ENCODE measurements around the gene NEAT1. TPM values are rescaled to one million over a fixed set of nuclear protein-coding genes. Genes with fewer than 3 reads are reported as not detected.

NEAT1 gene
- polyA plus RNA-seq, 1 donor from 2014 or later, result 4.2 TPM

GRCh38 chr11:65442842-65443331 is 20.3 kb downstream of the NEAT1 start:
- Histone ChIP-seq H4K20me1 (ENCODE audit: insufficient read depth) (no peaks in the 10 kb centered on the region), H3K9me2 (ENCODE audit: insufficient read depth, low read length) (no peaks in the 10 kb centered on the region)

More at GRCh38 chr11:65442842-65443331, 20.3 kb downstream of the NEAT1 start:
- Histone ChIP-seq H3K4me2 (ENCODE audit: low read length) (no peak overlapping the region), H3K9me3 (ENCODE audit: low read length) (no peaks in the 10 kb centered on the region), H3K27me3 (ENCODE audit: insufficient read depth, low read depth, low read length) (no peaks in the 10 kb centered on the region), H3K36me3 (ENCODE audit: insufficient read depth, low read length) (no peaks in the 10 kb centered on the region), H2AFZ (ENCODE audit: low read depth, low read length) (no peak overlapping the region), H3K4me3 (ENCODE audit: low read length) (no peak overlapping the region), H3K27ac (ENCODE audit: low read length) (no peak overlapping the region), H3F3A (ENCODE audit: insufficient read depth, low read length, poor library complexity, severe bottlenecking) (no peaks in the 10 kb centered on the region), H3K9ac (ENCODE audit: low read length) (no peak overlapping the region), H3K79me2 (replicated peaks; ENCODE audit: insufficient read depth, low read length) (no peaks in the 10 kb centered on the region)
- no peak for TF ChIP-seq REST (IDR thresholded peaks at IDR 0.05; ENCODE audit: borderline replicate concordance)
- no peak for TF ChIP-seq TAF1 (IDR thresholded peaks at IDR 0.05; ENCODE audit: low read depth)
- no peak for TF ChIP-seq POLR2AphosphoS5 (IDR thresholded peaks at IDR 0.05)
- TF ChIP-seq SMC3 (conservative IDR thresholded peaks at IDR 0.05; ENCODE audit: poor library complexity), result no peak
- TF ChIP-seq RAD21 (conservative IDR thresholded peaks at IDR 0.05), result no peak
- no peak for TF ChIP-seq MXI1 (conservative IDR thresholded peaks at IDR 0.05; ENCODE audit: poor library complexity, severe bottlenecking)
- TF ChIP-seq CTCF (IDR thresholded peaks at IDR 0.05; ENCODE audit: poor library complexity, severe bottlenecking), result no peak
- no peak for TF ChIP-seq EP300 (conservative IDR thresholded peaks at IDR 0.05; ENCODE audit: poor library complexity, severe bottlenecking)
- TF ChIP-seq EZH2 (IDR thresholded peaks at IDR 0.05; ENCODE audit: borderline replicate concordance, insufficient read depth, low read length, poor library complexity, severe bottlenecking), result no peak

All from neural cell (in vitro differentiated cells).